ENCODE data around the gene SPTB.
A peak's percentile ranks its signal among the peaks of the same experiment; 100 is the strongest.

The SPTB gene

DNA sequence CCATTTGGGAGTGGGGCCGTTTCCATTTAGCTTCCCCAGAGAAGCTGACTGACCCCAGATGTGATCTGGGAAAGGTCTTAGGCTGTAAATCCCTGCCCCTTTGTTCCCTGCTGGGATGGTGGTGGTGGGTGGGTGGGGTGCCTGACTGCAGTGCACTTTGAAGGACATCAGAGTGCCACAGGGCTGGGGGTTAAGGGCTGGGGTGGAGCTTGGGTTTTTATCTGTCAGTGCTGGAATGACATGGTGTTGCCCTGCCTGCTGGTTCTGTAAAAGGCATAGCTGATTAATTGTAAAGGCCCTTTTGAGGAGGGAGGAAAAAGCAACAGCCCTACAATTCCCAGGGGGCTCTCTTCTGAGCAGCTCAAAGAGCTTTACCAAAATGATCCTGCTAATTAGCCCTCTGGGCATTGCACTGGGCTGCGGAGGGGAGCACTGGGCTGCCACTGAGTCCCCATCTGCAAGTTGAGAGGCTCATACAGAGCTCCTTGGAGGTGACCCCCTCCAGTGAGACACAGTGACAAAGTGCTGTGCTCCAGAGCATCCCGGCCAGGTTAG, 154.4 kb downstream of the SPTB start:
- Mint-ChIP-seq H3K9me3 (no peaks in the 10 kb centered on the region), H3K27me3 (no peaks in the 10 kb centered on the region), H3K4me3 (no peak overlapping the region), H3K27ac (no peak overlapping the region), H3K4me1 (peaks cover 13% of the 10 kb centered on the region)
- ATAC-seq (no peak), DNase-seq (no peak)

DNA sequence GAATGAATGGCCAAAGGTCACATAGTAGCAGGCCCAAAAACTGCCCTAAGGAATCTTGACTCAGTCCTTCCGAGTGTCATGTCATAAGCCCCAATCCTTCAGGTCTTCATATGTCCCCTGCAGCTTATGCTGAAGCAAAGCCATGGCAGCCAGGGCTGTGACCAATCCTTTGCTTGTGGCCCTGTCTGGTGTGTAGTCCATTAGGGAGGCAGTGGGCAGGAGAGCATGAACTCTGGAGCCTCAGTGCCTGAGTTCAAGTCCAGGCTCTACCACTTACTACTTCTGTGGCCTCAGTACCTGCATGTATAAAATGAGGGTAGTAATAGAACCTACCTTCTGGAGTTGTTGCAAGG, 155.2 kb downstream of the SPTB start:
- Mint-ChIP-seq H3K27me3 (no peaks in the 10 kb centered on the region), H3K27ac (peak overlapping the region; percentile 6 to 48), H3K4me1 (peaks cover 13% of the 10 kb centered on the region), H3K4me3 (no peak overlapping the region), H3K9me3 (no peaks in the 10 kb centered on the region)
- no peak for ATAC-seq
- DNase-seq = no peak

DNA sequence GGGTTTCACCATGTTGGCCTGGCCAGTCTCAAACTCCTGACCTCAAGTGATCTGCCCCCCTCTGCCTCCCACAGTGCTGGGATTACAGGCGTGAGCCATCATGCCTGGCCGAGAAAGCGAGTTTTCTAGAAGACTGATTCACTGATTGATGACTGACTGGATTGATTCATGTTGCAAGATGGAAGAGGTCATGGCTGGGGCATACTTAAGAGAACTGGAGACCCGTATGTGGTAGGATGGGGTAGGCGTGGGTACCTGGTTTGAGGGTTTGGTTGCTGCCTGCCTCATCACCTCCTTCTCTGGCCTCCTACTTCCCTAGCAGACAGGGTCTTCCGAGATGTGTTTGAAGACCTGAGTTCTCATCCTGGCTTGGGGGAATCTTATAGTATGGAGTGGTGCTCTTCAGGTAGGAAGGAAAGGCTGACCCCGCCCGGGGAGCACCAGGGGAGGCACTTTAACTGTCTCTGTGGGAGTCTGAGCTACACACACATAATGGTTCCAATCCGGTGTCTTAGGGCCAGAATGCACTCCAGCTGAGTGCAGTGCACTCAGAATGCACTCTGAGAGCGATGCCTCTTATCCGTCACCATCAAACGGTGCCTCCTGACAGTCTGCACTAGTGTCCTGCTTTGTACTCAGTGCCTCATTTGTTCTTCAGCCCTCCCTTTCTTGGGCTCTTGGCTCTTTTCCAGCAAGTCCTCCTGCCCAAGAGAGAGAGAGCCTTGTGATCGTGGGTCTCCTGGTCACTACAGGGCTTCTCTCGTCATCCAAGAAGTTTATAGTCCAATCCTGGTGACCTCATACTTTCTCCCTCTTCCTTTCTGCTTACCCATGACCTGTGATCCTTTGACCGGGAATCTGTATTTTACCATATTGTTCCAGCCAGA, 155.8 kb downstream of the SPTB start:
- H3K4me1 Mint-ChIP-seq = peaks cover 13% of the 10 kb centered on the region
- no peak overlapping the region for H3K4me3 Mint-ChIP-seq
- ATAC-seq = no peak
- no peaks in the 10 kb centered on the region for H3K27me3 Mint-ChIP-seq
- H3K27ac Mint-ChIP-seq = peak overlapping the region in 1 of 2 donors; percentile 48
- no peak for DNase-seq
- no peaks in the 10 kb centered on the region for H3K9me3 Mint-ChIP-seq

DNA sequence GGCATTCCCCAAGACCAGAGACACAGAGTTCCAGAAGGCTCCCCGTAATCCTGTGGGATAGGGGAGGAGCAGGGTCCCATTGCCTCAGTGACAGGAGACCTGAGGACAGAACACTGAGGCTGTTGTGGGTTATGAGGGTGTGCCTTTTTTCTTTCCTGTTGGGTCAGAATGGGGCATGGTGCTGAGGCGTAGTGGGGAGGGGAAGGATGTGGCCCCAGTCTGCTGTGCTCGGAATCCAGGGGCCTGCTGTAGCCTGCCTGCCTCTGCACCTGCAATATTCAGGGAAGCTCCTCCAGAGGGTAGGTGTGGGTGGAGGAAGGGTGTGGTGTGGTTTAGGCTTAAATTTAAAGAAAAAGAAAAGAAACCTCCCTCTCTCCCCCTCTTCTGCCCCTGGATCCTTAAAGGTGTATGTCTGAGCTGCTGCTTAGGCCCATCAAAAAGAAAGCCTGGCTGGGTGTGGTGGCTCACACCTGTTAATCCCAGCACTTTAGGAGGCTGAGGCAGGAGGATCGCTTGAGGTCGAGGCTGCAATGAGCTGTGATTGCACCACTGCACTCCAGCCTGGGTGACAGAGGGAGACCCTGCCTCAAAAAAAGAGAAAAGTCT, 156.8 kb downstream of the SPTB start:
- Mint-ChIP-seq H3K4me3 (no peak overlapping the region), H3K27ac (peak overlapping the region in 1 of 2 donors; percentile 14), H3K4me1 (peaks cover 13% of the 10 kb centered on the region), H3K9me3 (no peaks in the 10 kb centered on the region), H3K27me3 (no peaks in the 10 kb centered on the region)
- DNase-seq (no peak), ATAC-seq (no peak)

DNA sequence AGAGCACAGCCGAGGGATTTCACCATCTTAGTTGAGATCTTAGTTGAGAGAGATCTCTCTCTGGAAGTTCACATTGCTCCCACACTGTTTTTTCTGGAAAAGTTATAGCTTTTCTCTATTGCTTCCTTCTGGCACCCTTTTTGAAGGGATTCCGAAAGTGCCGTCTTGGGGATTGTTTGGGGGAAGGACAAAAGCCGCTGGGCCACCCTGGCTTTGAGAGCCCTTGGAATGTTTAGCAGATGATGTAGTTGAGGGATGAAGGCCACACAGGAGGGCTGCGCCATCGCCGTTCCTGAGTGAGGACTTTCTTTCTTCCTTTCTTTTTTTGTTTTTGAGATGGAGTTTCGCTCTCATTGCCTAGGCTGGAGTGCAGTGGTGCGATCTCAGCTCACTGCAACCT, 157.8 kb downstream of the SPTB start:
- no peaks in the 10 kb centered on the region for H3K27me3 Mint-ChIP-seq
- H3K4me1 Mint-ChIP-seq = peaks cover 13% of the 10 kb centered on the region
- H3K4me3 Mint-ChIP-seq = no peak overlapping the region
- DNase-seq = no peak
- H3K27ac Mint-ChIP-seq = no peak overlapping the region
- ATAC-seq = no peak
- no peaks in the 10 kb centered on the region for H3K9me3 Mint-ChIP-seq

DNA sequence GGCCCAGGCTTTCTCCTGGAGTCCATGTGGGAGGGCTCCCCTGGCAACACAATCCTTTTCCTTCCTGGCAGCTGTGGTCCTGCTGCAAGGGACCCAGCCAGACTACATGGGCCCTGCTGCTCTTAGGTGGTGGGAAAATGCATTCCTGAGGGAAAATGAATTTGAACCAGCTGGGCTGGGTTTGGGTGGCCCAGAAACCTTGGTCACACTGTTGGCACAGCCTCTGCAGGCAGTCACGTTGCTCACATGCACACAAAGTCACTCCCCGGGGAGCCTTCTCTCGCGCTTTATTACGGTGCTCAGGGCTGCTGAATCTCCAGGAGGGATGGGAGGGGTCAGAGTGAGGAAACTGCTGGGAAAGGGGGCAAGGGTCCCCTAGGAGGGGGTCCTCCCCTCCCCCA, 158.3 kb downstream of the SPTB start:
- H3K9me3 Mint-ChIP-seq = no peaks in the 10 kb centered on the region
- no peak overlapping the region for H3K4me3 Mint-ChIP-seq
- no peaks in the 10 kb centered on the region for H3K27me3 Mint-ChIP-seq
- no peak for DNase-seq
- ATAC-seq = no peak
- peaks cover 13% of the 10 kb centered on the region for H3K4me1 Mint-ChIP-seq
- no peak overlapping the region for H3K27ac Mint-ChIP-seq

DNA sequence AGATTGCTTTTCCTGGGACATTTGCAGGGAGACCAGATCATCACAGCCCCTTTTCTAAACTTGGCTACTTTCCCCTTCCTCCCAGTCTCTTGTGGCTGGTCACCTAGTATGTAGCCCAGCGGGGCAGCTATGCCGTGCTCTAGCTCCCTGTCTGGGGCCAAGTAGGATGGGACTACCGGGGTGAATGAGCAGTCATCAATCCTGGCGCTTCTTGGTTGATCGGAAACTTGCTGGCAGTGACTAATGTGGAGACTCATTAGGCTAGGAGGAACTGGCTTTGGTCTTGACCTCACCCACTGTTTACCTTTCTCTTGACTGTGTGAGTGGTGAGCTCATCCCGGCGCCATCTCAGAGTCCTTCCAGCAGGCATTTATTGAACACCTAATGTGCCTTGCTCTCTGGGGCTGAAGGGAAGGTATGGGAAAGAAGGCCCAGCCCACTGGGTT, 159.6 kb downstream of the SPTB start:
- Mint-ChIP-seq H3K4me3 (no peak overlapping the region), H3K27ac (peak overlapping the region in 1 of 2 donors; percentile 64)

DNA sequence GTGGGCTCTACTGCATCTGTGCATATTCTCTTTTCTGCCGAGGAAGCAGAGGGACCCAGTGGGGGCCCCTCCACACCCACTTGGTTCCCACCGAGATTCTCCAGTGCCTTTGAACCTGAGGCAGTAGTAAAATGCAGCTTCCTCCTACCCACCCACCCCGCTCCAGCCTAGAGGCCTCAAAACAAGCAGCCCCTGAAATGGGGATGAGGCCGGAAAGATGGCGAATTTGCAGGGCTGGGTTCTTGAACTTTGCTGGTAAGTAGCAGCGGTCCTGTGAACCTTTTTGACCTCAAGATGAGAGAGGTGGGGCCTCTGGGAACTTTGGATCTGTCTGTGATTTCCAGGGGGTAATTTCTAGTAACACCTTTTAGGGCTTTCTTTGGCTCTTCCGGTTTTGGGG, 160.1 kb downstream of the SPTB start:
- Mint-ChIP-seq H3K4me3 (no peak overlapping the region), H3K4me1 (peaks cover 13% of the 10 kb centered on the region), H3K27ac (no peak overlapping the region), H3K9me3 (peaks cover 0 to 8% of the 10 kb centered on the region in 2 donors), H3K27me3 (peaks cover 3% of the 10 kb centered on the region)
- ATAC-seq = no peak
- DNase-seq = no peak

More for the DNA sequence above, 159.6 kb downstream of the SPTB start:
- ATAC-seq (no peak), DNase-seq (no peak)
- Mint-ChIP-seq H3K9me3 (peaks cover 0 to 2% of the 10 kb centered on the region in 2 donors), H3K27me3 (no peaks in the 10 kb centered on the region), H3K4me1 (peaks cover 13% of the 10 kb centered on the region)

DNA sequence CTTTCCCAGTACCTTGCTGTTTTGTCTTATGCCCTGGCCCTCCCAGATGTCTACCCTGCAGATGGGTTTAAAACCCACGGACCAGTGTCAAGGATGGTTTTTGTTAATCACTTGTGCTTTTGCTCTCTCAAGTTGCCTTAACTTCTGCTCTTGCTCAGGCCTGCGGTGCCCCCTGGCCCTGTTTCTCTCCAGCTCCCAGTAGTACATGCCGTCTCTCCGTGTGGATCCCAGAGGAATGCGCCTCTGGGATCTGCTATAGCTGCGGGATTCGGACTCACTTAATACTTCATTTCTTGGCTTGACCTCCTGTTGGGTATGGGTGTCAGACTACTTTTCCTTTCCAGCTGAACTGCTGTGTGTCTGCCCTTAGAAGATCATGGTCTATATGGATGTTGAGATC, 160.9 kb downstream of the SPTB start:
- Mint-ChIP-seq H3K4me1 (peaks cover 10% of the 10 kb centered on the region), H3K9me3 (peaks cover 8 to 16% of the 10 kb centered on the region in 2 donors), H3K27ac (no peak overlapping the region), H3K27me3 (peaks cover 10% of the 10 kb centered on the region), H3K4me3 (no peak overlapping the region)
- ATAC-seq (no peak), DNase-seq (no peak)

DNA sequence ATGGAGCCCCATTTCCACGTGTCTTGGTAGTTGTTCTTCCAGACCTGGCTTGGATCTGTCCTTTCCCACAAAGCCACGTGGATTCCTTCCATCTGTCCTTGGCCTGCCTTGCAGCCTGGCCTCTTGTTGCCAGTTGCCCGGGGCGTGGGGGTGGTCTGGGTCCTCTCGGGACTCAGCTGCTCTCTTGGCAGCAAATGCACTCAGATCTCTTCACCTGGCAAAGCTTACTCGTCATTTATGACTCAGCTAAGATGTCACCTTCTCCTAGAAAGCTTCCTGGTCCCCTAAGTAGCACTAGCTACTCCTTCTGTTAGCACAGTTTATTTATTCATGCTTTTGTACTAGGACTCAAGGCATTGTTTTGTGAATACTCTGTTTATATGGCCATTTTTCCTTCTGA, 161.8 kb downstream of the SPTB start:
- Mint-ChIP-seq H3K9me3 (peaks cover 16 to 24% of the 10 kb centered on the region in 2 donors), H3K27me3 (peaks cover 10% of the 10 kb centered on the region), H3K4me1 (peaks cover 5% of the 10 kb centered on the region), H3K4me3 (no peak overlapping the region), H3K27ac (no peak overlapping the region)
- no peak for DNase-seq
- no peak for ATAC-seq

DNA sequence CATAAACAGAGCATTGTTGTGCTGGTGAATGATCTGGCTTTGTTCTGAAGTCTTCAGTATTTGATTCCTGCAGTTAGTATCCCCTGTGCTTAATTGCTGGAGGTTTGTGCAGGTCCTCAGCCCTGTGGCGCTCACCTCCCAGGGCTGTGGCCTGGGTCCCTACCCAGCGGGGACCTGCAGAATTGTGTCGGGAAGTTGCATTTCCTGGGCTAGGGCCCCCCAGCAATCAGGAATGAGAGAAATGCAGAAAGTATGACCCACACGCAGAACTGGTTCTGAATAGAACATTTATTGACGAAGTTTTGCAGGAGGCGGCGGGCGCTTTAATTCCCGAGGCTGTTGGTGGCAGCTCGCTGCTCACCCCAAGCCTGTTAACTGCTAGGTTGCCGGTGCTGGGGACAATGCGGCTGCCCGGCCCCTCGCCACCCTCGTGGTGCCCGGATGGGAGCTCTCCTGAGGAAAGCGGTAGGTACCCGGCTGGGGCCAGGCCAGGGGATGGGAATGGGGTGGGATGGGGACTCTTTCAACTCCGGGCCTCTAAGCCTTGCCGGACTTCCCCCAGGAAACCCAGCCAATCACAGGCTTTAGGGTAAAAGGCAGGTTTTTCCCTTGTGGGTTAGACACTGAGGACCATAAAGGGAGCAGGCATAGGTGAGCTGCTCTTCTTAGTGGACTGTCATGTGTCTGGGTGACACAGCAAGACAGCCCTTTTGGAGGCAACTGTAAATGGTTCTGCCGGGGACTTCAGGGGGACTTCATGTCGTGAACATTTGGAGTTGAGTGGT, 163.9 kb downstream of the SPTB start:
- peaks cover 21 to 29% of the 10 kb centered on the region in 2 donors for H3K9me3 Mint-ChIP-seq
- DNase-seq (no peak), ATAC-seq (no peak)
- no peaks in the 10 kb centered on the region for H3K4me1 Mint-ChIP-seq
- H3K27ac Mint-ChIP-seq = no peak overlapping the region
- peaks cover 10% of the 10 kb centered on the region for H3K27me3 Mint-ChIP-seq
- H3K4me3 Mint-ChIP-seq = no peak overlapping the region

DNA sequence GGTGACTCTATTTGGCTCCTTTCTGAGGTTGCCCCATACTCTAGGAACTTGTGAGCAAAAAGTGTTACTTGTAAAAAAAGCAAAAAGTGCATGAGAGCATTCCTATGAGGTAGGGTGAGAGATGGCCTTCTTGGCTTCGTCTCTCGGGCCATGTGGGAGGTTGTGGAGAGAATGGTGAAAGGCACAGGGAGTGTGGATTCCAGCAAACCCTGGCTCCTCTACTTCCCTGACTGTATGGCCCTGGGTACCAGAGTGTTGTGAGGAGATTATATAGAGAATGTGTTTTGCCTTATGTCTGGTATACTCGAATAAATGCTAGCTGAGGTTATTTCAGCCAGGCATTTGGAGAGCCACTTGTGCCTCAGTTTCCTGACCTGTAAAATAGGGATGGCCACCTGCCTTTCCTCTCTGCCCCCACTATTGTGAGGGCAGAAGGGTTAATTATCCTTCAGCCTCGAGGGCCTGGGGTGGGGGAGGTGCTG, 164.5 kb downstream of the SPTB start:
- H3K27me3 Mint-ChIP-seq = peaks cover 10% of the 10 kb centered on the region
- H3K4me1 Mint-ChIP-seq = no peaks in the 10 kb centered on the region
- no peak for ATAC-seq
- peaks cover 21 to 29% of the 10 kb centered on the region in 2 donors for H3K9me3 Mint-ChIP-seq
- H3K27ac Mint-ChIP-seq = no peak overlapping the region
- DNase-seq = no peak
- no peak overlapping the region for H3K4me3 Mint-ChIP-seq

DNA sequence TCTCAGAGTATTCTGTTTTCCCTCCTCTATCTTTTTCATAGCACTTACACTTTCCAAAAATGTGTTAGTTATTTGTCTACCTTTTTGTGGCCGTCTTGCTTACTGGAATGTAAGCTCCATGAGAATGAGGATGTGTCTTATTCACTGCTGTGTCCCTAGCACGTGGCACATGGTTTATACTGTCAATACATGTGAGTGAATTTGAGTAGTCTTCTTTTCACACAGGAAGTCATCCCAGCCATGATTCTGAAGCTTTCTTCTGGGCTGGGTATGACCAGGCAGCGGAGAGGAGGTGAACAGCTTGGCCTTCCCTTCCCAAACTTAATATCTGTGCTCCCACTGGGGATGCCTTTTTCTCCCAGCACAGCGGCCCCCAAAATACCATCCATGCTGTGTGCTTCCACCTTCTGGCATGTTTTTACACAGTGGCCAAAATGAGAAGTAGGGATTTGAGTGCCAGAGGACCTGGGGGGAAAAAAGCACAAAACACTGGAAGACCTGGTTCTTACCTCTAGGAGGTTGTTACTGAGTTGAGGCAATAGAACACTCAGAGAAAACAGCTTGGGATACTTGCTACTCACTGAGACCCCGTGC, 165.2 kb downstream of the SPTB start:
- ATAC-seq = no peak
- Mint-ChIP-seq H3K4me3 (no peak overlapping the region), H3K9me3 (peaks cover 21 to 29% of the 10 kb centered on the region in 2 donors), H3K4me1 (no peaks in the 10 kb centered on the region), H3K27me3 (peaks cover 12% of the 10 kb centered on the region), H3K27ac (no peak overlapping the region)
- DNase-seq = no peak

DNA sequence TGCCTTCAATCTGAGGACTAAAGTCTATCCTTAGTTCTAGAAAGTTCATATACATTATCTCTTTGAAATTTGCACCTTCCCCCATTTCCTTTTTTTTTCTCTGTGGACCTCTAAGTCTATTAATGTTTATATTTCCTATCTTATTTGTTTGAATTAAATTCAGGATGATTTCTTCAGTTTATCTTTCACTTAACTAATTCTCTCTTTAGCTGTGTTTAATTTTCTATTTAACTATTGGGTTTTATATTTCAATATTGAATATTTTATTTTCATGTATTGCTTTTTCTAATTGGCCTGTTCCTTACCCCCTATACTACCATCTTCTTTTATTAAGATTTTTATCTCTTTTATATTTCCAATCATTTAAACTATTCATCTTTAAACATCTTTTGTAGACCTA, 166.0 kb downstream of the SPTB start:
- H3K4me3 Mint-ChIP-seq = no peak overlapping the region
- no peak overlapping the region for H3K27ac Mint-ChIP-seq
- peaks cover 21% of the 10 kb centered on the region for H3K27me3 Mint-ChIP-seq
- DNase-seq (no peak), ATAC-seq (no peak)
- peaks cover 21 to 29% of the 10 kb centered on the region in 2 donors for H3K9me3 Mint-ChIP-seq
- H3K4me1 Mint-ChIP-seq = peaks cover 6% of the 10 kb centered on the region

DNA sequence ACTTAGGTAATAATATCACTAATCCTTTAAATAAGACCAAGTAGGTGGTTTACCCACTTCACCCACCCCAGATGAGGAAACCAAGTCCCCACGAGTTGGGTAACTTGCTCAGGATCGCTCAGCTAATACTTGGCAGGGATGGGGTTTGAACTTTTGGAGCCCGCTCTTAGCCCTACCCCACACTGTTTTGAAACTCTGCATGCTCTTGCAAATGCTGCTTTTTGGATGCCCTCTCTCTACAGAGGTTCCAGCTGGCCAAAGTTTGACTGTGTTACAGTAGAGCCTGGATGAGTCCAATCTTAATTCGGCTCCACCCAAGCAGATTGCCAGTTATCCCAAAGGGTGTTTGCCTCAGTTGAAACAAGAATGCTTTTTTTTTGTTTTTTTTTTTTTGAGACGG, 168.7 kb downstream of the SPTB start:
- no peak overlapping the region for H3K27ac Mint-ChIP-seq
- peaks cover 47% of the 10 kb centered on the region for H3K27me3 Mint-ChIP-seq
- DNase-seq (no peak), ATAC-seq (no peak)
- H3K4me1 Mint-ChIP-seq = peaks cover 15% of the 10 kb centered on the region
- no peak overlapping the region for H3K4me3 Mint-ChIP-seq
- H3K9me3 Mint-ChIP-seq = peaks cover 21 to 29% of the 10 kb centered on the region in 2 donors
